ENCODE measurements around the gene OR56B4. TPM values are rescaled to one million over a fixed set of nuclear protein-coding genes. Genes with fewer than 3 reads are reported as not detected.

Gene OR56B4
- total RNA-seq, 2 donors from 2014 or later, result not detected

- no peak overlapping the region for H3K4me3 ChIP-seq
- no peaks in the 10 kb centered on the region for H3K27me3 ChIP-seq
- no peak overlapping the region for H3K9ac ChIP-seq (ENCODE audit: low read depth in 2 of 2, low read length in 2 of 2)
- no peaks in the 10 kb centered on the region for H3K4me1 ChIP-seq
- no peak overlapping the region for H3K27ac ChIP-seq
- DNase-seq, result no peak
- no peak for TF ChIP-seq CTCF (IDR thresholded peaks at IDR 0.05)
- H3K36me3 ChIP-seq, result no peaks in the 10 kb centered on the region
- intact Hi-C loops (cut with DNase I), result no loop called here
- no peaks in the 10 kb centered on the region for H3K9me3 ChIP-seq
Measured at GRCh38 chr11:6099577-6099976, 7.9 kb upstream of the OR56B4 start.

- Histone ChIP-seq H3K4me3 (no peak overlapping the region), H3K36me3 (no peaks in the 10 kb centered on the region), H3K4me1 (no peaks in the 10 kb centered on the region), H3K9ac (ENCODE audit: low read depth in 2 of 2, low read length in 2 of 2) (no peak overlapping the region), H3K9me3 (no peaks in the 10 kb centered on the region), H3K27me3 (no peaks in the 10 kb centered on the region), H3K27ac (no peak overlapping the region)
- TF ChIP-seq CTCF (IDR thresholded peaks at IDR 0.05), result no peak
- DNase-seq, result no peak
- intact Hi-C loops (cut with DNase I), result no loop called here
Measured at GRCh38 chr11:6110011-6110410, 2.5 kb downstream of the OR56B4 start.

GRCh38 chr11:6111673-6112072 lies 4.2 kb downstream of the OR56B4 start:
- Histone ChIP-seq H3K4me1 (no peaks in the 10 kb centered on the region), H3K9ac (ENCODE audit: low read depth in 2 of 2, low read length in 2 of 2) (no peak overlapping the region), H3K9me3 (no peaks in the 10 kb centered on the region), H3K36me3 (no peaks in the 10 kb centered on the region), H3K27me3 (no peaks in the 10 kb centered on the region), H3K4me3 (no peak overlapping the region), H3K27ac (no peak overlapping the region)
- TF ChIP-seq CTCF (IDR thresholded peaks at IDR 0.05), result no peak
- intact Hi-C loops (cut with DNase I), result no loop called here
- no peak for DNase-seq

- Histone ChIP-seq H3K36me3 (no peaks in the 10 kb centered on the region), H3K9me3 (no peaks in the 10 kb centered on the region), H3K27ac (no peak overlapping the region), H3K9ac (ENCODE audit: low read depth in 2 of 2, low read length in 2 of 2) (no peak overlapping the region), H3K4me3 (no peak overlapping the region), H3K4me1 (no peaks in the 10 kb centered on the region), H3K27me3 (no peaks in the 10 kb centered on the region)
- no peak for TF ChIP-seq CTCF (IDR thresholded peaks at IDR 0.05)
- intact Hi-C loops (cut with DNase I), result no loop called here
- DNase-seq, result no peak
Measured at GRCh38 chr11:6116638-6117037, 9.2 kb downstream of the OR56B4 start.

- Histone ChIP-seq H3K36me3 (no peaks in the 10 kb centered on the region), H3K9ac (ENCODE audit: low read depth in 2 of 2, low read length in 2 of 2) (no peak overlapping the region), H3K4me3 (no peak overlapping the region), H3K4me1 (no peaks in the 10 kb centered on the region), H3K27ac (no peak overlapping the region), H3K27me3 (no peaks in the 10 kb centered on the region), H3K9me3 (no peaks in the 10 kb centered on the region)
- DNase-seq, result no peak
- intact Hi-C loops (cut with DNase I), result no loop called here
- no peak for TF ChIP-seq CTCF (IDR thresholded peaks at IDR 0.05)
Measured at GRCh38 chr11:6124245-6124644, 16.8 kb downstream of the OR56B4 start.

- DNase-seq, result no peak
- no peaks in the 10 kb centered on the region for H3K27me3 ChIP-seq
- no peak overlapping the region for H3K27ac ChIP-seq
- no peak overlapping the region for H3K9ac ChIP-seq (ENCODE audit: low read depth in 2 of 2, low read length in 2 of 2)
- H3K36me3 ChIP-seq, result no peaks in the 10 kb centered on the region
- no peaks in the 10 kb centered on the region for H3K4me1 ChIP-seq
- H3K9me3 ChIP-seq, result no peaks in the 10 kb centered on the region
- TF ChIP-seq CTCF (IDR thresholded peaks at IDR 0.05), result no peak
- H3K4me3 ChIP-seq, result no peak overlapping the region
- intact Hi-C loops (cut with DNase I), result no loop called here
Measured at GRCh38 chr11:6127881-6128280, 20.4 kb downstream of the OR56B4 start.

Data from colonic mucosa (tissue), 4 donors.